CMK (cell line): ENCODE data around the gene FES.
"Not testable (repeated sequence)": the region's sequence is repeated elsewhere in the genome, so short reads cannot be mapped to it uniquely, and the experiment has no call there.

Source experiments
- DNase-seq: peaks from one replicate; pipeline ENCODE4 v3.0.0-alpha.2; 2010; ENCODE audit warnings: low read depth

FES gene

DNA sequence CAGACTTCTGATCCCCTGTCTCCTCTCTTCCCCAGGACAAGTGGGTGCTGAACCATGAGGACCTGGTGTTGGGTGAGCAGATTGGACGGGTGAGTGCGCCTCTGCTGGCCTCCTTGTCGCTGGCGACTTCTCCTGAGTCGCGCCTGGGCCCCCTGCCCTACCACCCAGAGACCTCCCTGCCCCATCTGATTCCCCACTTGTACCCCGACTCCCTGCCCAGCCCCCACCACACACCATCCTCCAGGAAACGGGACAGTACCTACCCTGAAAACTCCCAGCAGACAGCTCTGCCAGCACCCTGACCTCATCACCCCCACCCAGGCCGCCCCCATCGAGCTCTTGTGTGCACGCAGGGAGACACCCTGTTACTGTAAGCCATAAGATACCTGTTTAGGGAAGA, 7.7 kb downstream of the FES start:
- no peak for DNase-seq

DNA sequence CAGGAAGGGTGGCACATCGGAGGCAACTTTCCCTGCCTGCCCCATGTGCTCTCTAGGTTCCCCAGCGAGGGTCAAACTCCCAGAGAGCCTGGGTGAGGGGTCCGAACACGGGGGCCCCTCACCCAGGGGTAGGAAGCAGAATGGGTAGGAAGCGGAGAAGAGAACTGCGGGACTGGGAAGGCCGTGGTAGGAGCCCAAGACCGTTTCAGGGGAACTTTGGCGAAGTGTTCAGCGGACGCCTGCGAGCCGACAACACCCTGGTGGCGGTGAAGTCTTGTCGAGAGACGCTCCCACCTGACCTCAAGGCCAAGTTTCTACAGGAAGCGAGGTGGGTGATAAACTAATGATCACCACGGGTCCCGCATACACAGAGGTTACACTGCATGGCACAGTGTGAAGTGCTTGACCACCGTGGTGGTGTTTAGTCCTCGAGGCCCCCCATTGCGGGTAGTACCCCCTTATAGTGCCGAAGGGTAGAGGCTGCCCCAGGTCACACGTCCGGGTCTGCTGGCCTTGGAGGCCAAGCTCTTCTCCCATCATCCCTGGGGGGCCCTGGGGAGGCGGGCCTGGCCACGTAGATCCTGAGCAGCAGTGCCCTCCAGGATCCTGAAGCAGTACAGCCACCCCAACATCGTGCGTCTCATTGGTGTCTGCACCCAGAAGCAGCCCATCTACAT, 8.3 kb downstream of the FES start:
- DNase-seq: no peak

DNA sequence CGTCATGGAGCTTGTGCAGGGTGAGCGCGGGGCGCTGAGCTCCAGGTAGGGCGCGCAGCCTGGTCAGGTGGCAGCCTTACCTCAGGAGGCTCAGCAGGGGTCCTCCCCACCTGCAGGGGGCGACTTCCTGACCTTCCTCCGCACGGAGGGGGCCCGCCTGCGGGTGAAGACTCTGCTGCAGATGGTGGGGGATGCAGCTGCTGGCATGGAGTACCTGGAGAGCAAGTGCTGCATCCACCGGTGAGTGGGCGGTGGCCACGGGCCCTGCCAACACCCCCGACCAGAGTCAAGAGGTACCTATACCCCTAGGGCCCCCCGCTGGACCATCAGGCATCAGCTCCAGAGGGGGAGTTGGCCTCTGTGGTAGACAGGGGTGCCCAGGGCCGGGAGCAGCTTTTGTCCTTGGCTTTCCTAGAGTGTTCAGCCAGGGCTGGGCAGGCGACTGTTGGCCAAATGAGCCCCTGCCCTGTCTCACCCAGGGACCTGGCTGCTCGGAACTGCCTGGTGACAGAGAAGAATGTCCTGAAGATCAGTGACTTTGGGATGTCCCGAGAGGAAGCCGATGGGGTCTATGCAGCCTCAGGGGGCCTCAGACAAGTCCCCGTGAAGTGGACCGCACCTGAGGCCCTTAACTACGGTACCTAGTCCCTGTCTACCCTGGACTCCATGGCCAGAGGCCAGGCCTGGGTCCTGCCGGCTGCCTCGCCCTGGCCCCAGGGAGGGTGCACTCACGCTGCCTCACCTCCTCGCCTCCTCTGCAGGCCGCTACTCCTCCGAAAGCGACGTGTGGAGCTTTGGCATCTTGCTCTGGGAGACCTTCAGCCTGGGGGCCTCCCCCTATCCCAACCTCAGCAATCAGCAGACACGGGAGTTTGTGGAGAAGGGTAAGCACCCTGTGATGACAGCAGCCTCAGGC, 9.1 kb downstream of the FES start:
- no peak for DNase-seq

DNA sequence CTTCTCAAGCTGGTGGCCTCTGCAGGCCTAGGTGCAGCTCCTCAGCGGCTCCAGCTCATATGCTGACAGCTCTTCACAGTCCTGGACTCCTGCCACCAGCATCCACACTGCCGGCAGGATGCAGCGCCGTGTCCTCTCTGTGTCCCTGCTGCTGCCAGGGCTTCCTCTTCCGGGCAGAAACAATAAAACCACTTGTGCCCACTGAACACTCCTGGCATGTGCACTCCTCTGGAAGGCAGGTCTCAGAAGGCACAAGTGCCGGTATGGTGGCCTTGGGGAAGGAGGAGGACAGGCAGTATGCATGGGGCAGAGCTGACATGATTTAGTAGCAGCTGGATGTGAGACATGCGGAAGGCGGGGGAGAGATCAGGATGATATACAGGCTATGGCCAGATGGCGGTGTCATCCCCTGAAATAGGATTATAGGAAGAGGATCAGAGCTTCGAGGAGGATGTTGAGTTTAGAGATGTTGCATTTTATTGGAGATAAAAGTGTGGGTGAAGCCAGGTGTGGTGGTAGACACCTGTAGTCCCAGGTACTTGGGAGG, 11.3 kb downstream of the FES start:
- DNase-seq: no peak

DNA sequence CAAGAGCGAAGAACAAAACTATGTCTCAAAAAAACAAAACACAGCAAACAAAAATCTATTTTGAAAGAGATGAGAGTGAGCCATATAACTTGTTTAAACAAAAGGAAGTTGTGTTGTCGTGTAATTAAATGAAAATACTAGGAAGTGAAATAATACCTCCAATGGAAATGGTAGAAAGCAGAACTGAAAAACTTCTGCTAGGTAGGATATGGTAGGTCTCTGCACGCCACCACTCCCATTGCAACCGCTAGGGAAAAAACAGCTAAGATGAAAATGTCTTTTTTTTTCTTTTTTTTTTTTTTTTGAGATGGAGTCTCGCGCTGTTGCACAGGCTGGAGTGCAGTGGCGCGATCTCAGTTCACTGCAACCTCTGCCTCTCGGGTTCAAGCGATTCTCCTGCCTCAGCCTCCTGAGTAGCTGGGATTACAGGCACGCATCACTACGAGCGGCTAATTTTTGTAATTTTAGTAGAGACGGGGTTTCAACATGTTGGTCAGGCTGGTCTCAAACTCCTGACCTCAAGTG, 12.9 kb downstream of the FES start:
- DNase-seq: not testable (repeated sequence)

DNA sequence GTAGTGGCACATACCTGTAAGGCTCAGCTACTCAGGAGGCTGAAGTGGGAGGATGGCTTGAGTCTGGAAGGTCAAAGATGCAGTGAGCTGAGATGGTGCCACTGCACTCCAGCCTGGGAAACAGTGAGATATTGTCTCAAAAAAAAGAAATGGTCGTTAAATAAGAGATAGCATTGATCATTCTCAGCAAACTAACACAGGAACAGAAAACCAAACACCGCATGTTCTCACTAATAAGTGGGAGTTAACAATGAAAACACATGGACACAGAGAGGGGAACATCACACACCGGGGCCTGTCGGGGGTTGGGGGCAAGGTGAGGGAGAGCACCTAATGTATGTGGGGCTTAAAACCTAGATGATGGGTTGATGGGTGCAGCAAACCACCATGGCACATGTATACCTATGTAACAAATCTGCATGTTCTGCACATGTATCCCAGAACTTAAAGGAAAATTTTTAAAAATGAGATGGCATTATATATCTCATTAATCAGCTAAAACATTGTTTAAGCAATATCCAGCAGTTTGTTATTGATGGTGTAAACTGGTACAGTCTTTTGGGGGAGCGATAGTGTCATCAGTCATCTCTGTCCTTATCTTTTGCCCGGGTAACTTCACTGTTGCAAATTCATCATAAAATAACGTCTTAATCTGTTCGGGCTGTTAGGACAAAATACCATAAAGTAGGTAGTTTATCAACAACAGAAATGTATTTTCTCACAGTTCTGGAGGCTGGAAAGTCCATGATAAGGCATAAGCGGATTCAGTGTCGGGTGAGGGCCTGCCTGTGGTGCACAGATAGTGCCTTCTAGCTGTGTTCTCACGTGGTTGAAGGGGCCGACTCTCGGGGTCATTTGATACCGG, 17.1 kb downstream of the FES start:
- peak; percentile 96 for DNase-seq

DNA sequence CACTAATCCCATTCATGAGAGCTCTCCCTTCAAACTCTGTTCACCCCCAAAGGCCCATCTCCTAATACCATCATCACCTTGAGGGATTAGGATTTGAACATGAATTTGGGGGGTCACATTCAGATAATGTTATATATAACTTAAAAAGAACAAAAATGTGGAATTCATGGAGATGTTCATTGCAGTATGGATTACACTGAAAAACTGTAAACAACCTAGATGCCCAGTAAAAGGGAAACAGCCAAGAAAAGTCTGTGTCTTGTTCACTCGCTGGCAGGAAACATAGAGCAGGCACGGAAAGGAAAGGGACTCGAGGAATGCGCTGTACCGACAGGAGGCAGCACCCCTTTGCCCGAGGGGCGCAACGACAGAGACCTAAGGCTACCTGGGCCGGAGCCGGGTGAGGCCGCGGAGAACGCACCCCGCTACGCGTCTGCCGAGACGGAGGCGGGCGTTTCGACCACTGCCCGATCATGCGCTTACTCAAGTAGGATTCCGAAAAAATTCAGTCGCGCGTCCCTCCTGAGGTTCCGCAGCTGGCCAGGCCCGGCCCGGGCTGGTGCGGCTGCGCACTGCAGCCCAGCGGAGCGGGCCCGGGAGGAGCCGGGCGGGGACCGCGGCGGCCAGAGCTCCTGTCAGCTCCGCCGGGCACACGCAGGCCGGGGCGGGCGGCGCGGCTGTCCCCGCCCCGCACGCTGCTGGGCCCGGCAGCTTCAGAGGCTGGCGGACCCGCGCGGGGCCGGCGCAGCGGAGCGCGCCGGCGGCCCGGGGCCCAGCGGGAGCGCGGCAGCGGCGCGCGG, 17.9 kb downstream of the FES start:
- peak; percentile 64 for DNase-seq

DNA sequence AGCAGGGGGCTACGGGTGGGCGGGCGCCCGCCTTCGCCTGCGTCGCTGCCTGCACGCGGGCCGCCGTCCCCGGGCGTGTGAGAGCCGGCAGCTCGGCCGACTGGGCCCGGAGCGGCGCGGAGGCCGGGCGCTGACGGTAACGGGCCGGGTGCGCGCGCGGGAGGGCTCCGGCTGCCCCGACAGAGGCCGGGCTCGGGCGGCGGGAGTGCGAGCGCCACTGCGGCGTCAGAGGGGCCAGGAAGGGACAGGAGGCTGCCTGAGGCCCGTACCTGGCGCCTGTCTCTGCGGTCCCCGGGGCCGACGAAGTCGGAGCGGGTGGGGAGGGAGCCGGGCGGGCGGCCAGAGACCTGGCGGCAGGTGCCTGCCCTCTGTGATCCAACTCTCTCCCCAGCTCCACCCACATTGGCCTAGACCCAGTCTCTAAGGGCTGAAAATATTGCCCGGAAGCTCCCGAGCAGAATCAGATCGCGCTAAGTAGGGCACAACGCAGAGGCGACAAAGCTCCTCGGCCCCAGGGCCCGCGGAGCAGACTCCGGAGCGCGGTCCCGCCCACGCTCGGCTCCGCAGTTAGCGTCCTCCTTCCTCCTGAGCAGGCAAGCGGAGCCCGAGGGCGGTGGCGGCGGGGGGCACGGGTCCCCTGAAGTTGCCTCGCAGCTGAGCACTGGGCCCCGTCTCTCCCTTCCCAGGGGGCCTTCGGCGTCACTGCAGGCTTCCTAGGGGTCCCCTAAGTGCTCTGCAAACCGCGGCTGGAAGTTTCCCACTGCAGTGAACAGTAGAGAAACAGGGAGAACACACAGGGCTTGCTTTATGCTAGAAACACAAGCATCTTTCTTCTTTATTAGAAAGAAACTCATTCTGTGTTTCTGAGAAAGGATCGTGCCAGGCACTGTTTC, 18.8 kb downstream of the FES start, which contains the start of gene MAN2A2:
Gene MAN2A2 (plus strand): TSS at position 463 of the 893 bp plus-strand sequence. CDS start 906 bp downstream, outside the sequence.
- DNase-seq: peak; percentile 80

DNA sequence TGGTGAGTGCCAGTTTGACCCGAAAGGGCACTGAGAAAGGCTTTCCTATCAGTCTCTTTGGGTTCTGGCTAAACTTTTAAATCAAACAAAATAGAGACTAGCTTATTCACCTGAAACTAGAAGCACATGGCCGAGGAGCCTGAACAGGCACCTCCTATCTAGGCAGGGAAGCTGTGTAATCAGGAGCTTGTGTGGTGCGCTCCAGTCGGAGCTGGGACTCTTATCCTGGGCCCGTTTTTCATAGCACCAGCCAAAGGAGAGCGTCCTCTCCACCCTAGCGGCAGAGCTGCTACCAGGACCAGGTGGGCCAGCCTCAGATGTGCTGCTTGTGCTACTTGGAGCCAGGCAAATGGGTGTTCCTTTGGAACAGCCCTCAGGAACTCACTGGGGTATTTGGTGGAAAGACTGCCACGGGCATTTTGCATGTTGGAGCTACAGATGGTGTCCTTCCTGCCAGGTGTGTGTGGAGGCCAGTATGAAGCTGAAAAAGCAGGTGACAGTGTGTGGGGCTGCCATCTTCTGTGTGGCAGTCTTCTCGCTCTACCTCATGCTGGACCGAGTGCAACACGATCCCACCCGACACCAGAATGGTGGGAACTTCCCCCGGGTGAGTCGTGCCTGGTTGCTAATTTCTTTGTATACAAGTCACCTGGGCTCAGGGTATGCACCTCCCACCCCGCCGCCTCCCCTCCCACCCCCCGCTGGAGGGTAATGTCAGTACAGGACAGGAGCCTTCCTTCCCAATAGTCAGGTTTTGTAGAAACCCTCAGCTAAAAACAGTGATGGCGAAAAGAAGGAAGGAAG, 19.6 kb downstream of the FES start:
- DNase-seq: no peak

DNA sequence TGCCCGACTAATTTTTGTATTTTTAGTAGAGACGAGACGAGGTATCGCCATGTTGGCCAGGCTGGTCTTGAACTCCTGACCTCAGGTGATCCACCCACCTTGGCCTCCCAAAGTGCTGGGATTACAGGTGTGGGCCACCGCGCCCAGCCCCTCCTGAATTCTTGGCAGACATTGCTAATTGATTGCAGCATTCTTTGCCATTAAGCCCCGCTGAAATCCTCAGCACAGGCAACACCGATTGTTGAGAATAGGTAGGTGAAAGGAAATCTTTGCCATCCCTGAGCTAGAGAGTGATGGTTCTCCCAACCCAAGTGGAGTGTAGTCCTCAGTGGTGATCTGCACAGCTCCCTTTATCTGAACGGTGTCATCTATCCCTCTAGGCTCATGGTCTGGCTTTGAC, 20.4 kb downstream of the FES start:
- no peak for DNase-seq

DNA sequence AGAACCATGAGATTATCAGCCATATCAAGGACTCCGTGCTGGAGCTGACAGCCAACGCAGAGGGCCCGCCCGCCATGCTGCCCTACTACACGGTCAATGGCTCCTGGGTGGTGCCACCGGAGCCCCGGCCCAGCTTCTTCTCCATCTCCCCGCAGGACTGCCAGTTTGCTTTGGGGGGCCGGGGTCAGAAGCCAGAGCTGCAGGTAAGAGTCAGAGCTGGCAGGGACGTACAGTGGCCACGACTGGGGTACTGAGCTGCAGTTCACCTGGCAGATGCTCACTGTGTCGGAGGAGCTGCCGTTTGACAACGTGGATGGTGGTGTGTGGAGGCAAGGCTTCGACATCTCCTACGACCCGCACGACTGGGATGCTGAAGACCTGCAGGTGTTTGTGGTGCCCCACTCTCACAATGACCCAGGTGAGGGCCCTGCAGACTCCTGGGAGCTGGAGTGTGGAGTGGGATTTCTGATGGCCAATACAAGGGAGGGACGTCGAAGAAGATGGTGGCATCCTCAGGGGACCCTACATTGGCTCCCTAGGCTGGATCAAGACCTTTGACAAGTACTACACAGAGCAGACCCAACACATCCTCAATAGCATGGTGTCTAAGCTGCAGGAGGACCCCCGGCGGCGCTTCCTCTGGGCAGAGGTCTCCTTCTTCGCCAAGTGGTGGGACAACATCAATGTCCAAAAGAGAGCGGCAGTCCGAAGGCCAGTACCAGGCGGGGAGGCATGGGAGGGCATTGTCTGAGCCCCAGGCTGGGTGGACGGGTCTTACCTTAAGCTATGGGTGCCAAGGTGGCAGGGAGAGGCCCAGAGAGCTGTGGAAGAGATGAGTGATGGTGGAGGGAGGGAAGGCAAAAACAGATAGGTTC, 21.2 kb downstream of the FES start:
- no peak for DNase-seq

DNA sequence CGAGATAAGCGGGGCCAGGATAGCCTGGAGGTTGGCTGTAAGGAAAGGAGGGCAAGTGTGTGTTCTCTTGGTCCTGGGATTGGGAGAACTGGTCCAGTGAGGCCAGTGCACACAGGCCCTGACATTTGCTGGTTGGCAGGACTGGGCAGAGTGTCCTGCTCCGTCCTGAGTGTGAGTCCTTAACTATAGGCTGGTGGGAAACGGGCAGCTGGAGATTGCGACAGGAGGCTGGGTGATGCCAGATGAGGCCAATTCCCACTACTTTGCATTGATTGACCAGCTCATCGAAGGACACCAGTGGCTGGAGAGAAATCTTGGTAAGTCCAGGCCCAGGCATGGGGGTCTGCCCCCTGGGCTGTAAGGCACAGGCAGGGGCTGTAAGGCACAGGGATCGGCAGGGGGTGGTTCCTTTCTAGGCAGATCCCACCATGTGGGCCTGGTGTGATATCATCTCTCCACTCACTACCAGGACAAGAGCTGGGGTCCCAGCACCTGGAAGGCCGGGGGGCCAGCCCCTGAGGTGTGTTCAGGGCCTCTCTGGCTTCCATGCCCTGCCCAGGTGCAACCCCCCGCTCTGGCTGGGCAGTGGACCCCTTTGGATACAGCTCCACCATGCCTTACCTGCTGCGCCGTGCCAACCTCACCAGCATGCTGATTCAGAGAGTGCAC, 22.0 kb downstream of the FES start:
- DNase-seq: no peak

DNA sequence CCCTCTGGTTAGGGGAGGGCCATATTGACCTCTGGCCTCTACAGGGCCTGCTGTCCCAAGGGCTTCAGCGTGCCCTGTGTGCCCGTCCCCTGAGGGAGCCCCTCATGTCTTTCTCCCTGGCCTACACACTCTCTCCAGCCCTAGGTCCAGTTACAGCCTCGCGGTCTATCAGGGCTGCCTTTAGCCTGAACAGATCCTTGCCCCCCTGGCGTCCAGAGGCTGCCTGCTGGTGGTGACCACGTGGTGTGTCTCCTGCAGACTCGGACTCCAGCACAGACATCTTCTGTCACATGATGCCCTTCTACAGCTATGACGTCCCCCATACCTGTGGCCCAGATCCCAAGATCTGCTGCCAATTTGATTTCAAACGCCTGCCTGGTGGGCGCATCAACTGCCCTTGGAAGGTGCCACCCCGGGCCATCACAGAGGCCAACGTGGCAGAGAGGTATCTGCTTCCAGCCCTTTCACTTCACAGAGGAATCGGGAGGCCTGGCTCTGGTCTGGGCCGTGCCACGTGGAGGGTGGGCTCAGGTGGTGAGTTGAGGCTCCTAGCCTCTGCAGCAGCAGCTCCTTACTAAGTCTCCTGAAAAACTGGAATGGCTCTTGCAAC, 22.9 kb downstream of the FES start:
- no peak for DNase-seq

DNA sequence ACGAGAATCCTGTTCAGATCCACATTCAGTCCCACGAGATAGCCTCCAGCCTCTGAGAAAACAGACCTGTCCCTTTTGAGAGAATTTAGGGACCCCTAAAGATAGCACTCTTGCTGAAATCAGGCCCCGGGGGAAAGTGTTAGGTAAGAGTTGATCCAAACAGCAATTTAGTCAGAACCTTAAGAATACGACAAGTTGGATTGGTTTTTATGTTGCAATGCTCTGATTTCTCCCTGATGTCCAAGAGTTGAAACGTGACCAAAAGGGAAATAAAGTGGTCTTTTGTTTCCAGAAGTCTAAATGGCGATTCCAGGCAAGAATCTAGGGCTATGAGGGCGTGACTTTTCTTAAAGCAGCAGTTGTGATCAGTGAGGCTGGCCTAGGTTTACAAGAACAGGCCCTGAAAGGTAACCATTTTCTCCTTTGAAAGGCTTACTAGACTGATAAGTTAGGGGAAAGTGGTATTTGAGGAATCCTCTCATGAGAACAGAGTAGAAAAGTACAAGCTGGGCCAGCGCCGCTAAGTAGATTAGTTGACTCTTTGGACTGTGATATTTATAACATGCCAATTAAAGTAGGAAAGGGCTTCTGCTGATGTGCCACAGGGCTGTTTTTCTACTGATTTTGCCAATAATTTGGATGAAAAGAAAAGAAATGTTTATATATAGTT, 23.7 kb downstream of the FES start:
- DNase-seq: no peak

DNA sequence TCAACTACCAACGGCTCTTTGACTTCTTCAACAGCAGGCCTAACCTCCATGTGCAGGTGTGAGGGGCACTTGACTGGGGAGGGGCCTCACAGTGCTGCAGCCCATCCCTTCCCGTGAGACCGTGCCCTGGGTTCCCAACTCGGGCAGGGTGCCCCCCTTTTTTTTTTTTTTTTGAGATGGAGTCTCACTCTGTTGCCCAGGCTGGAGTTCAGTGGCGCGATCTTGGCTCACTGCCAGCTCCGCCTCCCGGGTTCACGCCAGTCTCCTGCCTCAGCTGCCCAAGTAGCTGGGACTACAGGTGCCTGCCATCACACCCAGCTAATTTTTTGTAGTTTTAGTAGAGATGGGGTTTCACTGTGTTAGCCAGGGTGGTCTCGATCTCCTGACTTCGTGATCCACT, 25.1 kb downstream of the FES start:
- DNase-seq: not testable (repeated sequence)

DNA sequence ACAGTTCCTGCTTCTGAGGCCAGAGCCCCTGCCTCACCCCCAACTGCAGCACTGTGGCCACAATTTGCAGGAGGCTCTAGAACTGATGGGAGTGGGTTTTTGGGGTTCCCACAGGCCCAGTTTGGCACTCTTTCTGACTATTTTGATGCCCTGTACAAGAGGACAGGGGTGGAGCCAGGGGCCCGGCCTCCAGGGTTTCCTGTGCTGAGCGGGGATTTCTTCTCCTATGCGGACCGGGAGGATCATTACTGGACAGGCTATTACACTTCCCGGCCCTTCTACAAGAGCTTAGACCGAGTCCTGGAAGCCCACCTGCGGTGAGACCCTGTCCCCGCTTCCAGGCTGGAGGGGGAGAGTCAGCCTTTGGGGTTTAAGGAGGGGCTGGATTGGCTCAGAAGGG, 25.7 kb downstream of the FES start:
- DNase-seq: no peak
